Measurements from ENCODE around the gene LIMA1.
"Not testable (repeated sequence)": the region's sequence is repeated elsewhere in the genome, so short reads cannot be mapped to it uniquely, and the experiment has no call there.

The LIMA1 gene

GRCh38 chr12:50166799-50167048 lies 116.6 kb downstream of the LIMA1 start:
- peaks cover 32% of the 10 kb centered on the region for H3K4me1 Mint-ChIP-seq
- TF ChIP-seq CTCF (IDR thresholded peaks at IDR 0.05; ENCODE audit: unreplicated experiment in 3 of 3): no peak
- H3K27me3 Mint-ChIP-seq (ENCODE audit: low read depth): no peaks in the 10 kb centered on the region
- peaks cover 7% of the 10 kb centered on the region for H3K9me3 Mint-ChIP-seq
- peak overlapping the region; percentile 93 to 98 (median 94) for H3K4me3 Mint-ChIP-seq
- peak overlapping the region; percentile 99 for H3K27ac Mint-ChIP-seq
- peaks cover 8% of the 10 kb centered on the region for H3K36me3 Mint-ChIP-seq (ENCODE audit: low read depth)

- Mint-ChIP-seq H3K4me3 (peak overlapping the region; percentile 93 to 98 (median 94)), H3K9me3 (peaks cover under 1% of the 10 kb centered on the region), H3K27me3 (ENCODE audit: low read depth) (no peaks in the 10 kb centered on the region), H3K4me1 (peaks cover 26% of the 10 kb centered on the region), H3K36me3 (ENCODE audit: low read depth) (peaks cover 3% of the 10 kb centered on the region), H3K27ac (peak overlapping the region in 2 of 3 experiments; percentile 48 to 88)
- no peak for TF ChIP-seq CTCF (IDR thresholded peaks at IDR 0.05; ENCODE audit: unreplicated experiment in 3 of 3)
Observed at GRCh38 chr12:50164963-50165362, 118.4 kb downstream of the LIMA1 start.

GRCh38 chr12:50162230-50162629 lies 121.1 kb downstream of the LIMA1 start:
- no peak overlapping the region for H3K27ac Mint-ChIP-seq
- peaks cover 19% of the 10 kb centered on the region for H3K4me1 Mint-ChIP-seq
- H3K9me3 Mint-ChIP-seq: no peaks in the 10 kb centered on the region
- no peak overlapping the region for H3K4me3 Mint-ChIP-seq
- H3K27me3 Mint-ChIP-seq (ENCODE audit: low read depth): no peaks in the 10 kb centered on the region
- peaks cover 15% of the 10 kb centered on the region for H3K36me3 Mint-ChIP-seq (ENCODE audit: low read depth)
- TF ChIP-seq CTCF (IDR thresholded peaks at IDR 0.05; ENCODE audit: unreplicated experiment in 3 of 3): no peak

- Mint-ChIP-seq H3K4me3 (no peak overlapping the region), H3K4me1 (peaks cover 10% of the 10 kb centered on the region), H3K9me3 (no peaks in the 10 kb centered on the region), H3K36me3 (ENCODE audit: low read depth) (peaks cover 18% of the 10 kb centered on the region), H3K27ac (no peak overlapping the region), H3K27me3 (ENCODE audit: low read depth) (no peaks in the 10 kb centered on the region)
- no peak for TF ChIP-seq CTCF (IDR thresholded peaks at IDR 0.05; ENCODE audit: unreplicated experiment in 3 of 3)
Observed at GRCh38 chr12:50160643-50161042, 122.7 kb downstream of the LIMA1 start.

GRCh38 chr12:50157259-50157658 lies 126.1 kb downstream of the LIMA1 start:
- Mint-ChIP-seq H3K27ac (no peak overlapping the region), H3K9me3 (no peaks in the 10 kb centered on the region), H3K4me1 (no peaks in the 10 kb centered on the region), H3K27me3 (ENCODE audit: low read depth) (no peaks in the 10 kb centered on the region), H3K36me3 (ENCODE audit: low read depth) (peaks cover 18% of the 10 kb centered on the region), H3K4me3 (no peak overlapping the region)
- no peak for TF ChIP-seq CTCF (IDR thresholded peaks at IDR 0.05; ENCODE audit: unreplicated experiment in 3 of 3)

- TF ChIP-seq CTCF (IDR thresholded peaks at IDR 0.05; ENCODE audit: unreplicated experiment in 3 of 3): no peak
- H3K4me1 Mint-ChIP-seq: no peaks in the 10 kb centered on the region
- no peak overlapping the region for H3K4me3 Mint-ChIP-seq
- peaks cover 18% of the 10 kb centered on the region for H3K36me3 Mint-ChIP-seq (ENCODE audit: low read depth)
- no peaks in the 10 kb centered on the region for H3K9me3 Mint-ChIP-seq
- no peaks in the 10 kb centered on the region for H3K27me3 Mint-ChIP-seq (ENCODE audit: low read depth)
- H3K27ac Mint-ChIP-seq: no peak overlapping the region
Observed at GRCh38 chr12:50156641-50157040, 126.7 kb downstream of the LIMA1 start.

GRCh38 chr12:50154947-50155346 lies 128.4 kb downstream of the LIMA1 start:
- not testable (repeated sequence) for H3K27me3 Mint-ChIP-seq (ENCODE audit: low read depth); H3K9me3 Mint-ChIP-seq; H3K27ac Mint-ChIP-seq; H3K4me3 Mint-ChIP-seq
- peaks cover 18% of the 10 kb centered on the region for H3K36me3 Mint-ChIP-seq (ENCODE audit: low read depth)
- peaks cover 14% of the 10 kb centered on the region for H3K4me1 Mint-ChIP-seq
